Suppressor macrophage (primary cell): ENCODE data around the gene TIMM8B.
A peak's percentile ranks its signal among the peaks of the same experiment; 100 is the strongest.
"Not testable (repeated sequence)": the region's sequence is repeated elsewhere in the genome, so short reads cannot be mapped to it uniquely, and the experiment has no call there.

Source experiments
- DNase-seq, 4 experiments: peaks; one replicate each; pipeline ENCODE4 v3.0.0-alpha.2; 2020 to 2022

TIMM8B gene

DNA sequence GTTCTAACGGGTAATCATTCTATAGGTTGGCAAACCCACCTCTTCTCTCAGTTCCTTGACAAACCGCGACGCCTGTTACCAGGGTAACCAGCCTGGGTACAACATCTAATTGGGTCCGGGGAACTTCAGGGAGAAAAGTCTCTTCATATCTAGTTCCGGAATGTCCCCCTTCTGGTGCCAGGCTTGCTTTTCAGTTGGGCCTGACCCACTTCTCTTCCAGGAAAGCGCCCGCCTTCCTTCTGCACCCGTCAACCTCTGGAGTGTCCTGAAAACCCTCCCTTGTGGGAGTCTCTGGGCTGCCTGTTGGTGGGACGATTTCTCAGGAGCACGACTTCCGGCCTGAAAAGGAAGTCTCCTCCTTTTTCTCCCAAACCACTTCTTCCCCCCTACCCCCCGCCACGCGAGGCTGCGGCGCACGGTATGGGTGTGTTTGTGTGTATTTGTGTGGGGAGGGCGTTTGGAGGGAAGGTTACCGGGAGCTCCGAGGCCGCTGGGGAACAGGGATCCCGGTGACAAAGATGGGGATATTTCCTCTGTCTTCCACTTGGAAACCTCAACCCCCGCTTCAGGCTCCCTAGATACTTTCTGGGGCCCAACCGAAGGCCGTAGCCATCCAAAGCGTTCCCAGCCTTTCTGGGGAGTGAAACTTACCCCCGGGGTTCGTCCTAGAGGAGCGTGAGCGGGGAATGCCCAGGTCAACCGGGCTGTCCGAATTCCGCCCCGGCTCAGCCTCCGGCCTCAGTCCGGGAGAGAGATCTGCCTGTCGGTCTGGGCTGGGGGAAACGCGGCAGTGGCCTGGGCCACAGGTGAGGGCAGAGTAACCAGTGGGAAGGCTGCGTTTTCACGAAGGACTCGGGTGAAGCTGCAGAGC is 12.4 kb downstream of the TIMM8B start, which contains the start of the genes NKAPD1 and PIH1D2:
Gene NKAPD1, plus strand, starts transcription at position 359 of the 871 bp plus-strand sequence. CDS start 1,276 bp downstream, outside the sequence.
Gene PIH1D2, minus strand, starts transcription at position 77 of the 871 bp plus-strand sequence. CDS start 843 bp downstream, outside the sequence.
- peak; percentile 90 to 91 (median 90) for DNase-seq

DNA sequence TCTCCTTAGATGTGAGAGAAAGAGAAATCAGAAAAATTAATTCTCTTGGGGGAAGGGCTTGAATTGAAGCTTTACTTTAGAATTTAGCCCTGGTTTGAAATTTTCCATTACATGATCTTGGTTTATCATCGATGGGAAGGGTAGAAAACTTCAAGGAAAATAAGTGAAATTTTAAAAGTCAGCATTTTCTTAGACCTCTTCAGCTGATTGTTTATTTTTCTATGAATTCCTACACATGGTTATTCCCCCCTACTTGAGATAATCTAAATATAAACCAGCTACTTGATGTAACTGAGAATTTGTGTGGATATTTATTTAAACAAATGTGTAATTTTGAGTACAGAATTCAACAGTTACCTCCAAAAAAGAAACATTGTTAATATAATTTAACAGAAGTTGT is 23.6 kb downstream of the TIMM8B start:
- DNase-seq: no peak

- DNase-seq: no peak
These were observed 28.5 kb downstream of the TIMM8B start for GRCh38 chr11:112058103-112058502.

GRCh38 chr11:112057170-112057569 is 29.4 kb downstream of the TIMM8B start:
- DNase-seq: no peak

DNA sequence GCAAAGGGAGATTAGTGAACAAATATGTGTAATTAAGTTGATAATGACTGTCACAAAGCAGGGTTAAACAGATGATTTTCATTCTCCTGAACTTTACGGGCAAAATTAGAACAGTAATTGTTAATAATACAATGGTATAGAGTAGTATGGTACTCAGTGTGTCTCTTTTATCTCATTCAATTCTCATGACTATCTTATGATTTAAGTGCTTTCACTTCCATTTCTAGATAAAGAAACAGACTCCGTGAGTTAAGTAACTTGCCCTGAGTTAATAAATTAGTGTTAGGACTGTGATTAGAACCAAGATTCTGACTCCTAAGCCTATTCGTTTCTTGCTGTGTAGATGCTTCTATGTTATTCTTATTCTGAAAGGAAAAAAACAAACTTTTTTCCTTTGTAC is 34.8 kb downstream of the TIMM8B start:
- no peak for DNase-seq

DNA sequence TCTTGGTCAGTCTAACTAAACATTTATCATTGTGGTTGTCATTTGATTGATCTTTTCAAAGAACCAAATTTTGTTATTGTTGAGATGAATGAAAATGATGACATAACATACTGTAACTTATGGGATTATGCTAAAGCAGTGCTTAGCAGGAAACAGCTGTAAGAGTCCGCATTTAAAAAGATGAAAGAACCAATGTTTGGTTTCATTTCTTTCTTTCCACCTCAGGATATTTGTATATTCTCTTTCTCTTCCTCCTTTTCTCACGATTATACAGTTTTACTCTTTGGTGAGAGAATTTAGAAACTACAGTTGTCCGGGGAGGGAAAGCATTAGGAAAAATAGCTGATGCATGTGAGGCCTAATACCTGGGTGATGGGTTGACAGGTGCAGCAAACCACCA is 35.8 kb downstream of the TIMM8B start:
- peak in 2 of 4 experiments; percentile 10 to 41 for DNase-seq

DNA sequence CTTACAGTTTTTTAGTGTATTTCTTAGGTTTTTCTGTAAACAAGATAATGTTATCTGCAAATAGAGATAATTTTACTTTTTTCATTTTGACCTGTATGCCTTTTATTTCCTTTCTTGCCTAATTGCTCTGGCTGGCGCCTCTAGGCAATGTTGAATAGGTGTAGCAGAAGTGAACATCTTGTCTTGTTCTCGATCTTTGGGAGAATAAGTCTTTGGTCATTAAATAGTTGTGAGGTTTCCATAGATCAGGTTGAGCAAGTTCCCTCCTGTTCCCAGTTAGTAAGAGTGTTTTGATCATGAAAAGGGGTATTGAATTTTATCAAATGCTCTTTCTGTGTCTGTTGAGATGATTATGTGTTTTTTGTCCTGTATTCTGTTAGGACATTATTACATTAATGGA is 36.8 kb downstream of the TIMM8B start:
- DNase-seq: no peak

DNA sequence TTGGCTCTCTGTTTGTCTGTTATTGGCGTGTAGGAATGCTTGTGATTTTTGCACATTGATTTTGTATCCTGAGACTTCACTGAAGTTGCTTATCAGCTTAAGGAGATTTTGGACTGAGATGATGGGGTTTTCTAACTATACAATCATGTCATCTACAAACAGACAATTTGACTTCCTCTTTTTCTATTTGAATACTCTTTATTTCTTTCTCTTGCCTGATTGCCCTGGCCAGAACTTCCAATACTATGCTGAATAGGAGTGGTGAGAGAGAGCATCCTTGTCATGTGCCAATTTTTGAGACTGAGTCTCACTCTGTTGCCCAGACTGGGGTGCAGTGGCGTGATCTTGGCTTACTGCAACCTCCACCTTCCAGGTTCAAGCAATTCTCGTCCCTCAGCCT is 38.3 kb downstream of the TIMM8B start:
- peak in 1 of 4 experiments; percentile 19 for DNase-seq

- not testable (repeated sequence) for DNase-seq
These were observed 39.9 kb downstream of the TIMM8B start for GRCh38 chr11:112046647-112047046.

GRCh38 chr11:112044961-112045360 is 41.6 kb downstream of the TIMM8B start:
- DNase-seq: no peak

DNA sequence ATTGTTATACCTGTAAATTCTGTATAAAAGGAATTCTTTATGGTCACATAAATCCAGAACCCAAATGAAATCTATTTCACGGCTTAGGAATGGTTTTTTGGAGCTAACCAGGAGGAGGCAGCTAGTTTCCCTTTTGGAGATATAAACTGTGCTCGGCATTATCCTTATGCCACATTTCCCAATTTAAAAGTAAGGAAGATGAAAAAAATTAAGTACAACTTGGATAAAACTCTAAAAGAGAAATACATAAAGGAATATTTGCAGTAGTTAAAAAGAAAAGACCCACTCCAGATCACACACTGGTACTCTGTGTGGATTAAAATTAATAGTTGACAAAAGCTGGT is 43.6 kb downstream of the TIMM8B start:
- DNase-seq: no peak

DNA sequence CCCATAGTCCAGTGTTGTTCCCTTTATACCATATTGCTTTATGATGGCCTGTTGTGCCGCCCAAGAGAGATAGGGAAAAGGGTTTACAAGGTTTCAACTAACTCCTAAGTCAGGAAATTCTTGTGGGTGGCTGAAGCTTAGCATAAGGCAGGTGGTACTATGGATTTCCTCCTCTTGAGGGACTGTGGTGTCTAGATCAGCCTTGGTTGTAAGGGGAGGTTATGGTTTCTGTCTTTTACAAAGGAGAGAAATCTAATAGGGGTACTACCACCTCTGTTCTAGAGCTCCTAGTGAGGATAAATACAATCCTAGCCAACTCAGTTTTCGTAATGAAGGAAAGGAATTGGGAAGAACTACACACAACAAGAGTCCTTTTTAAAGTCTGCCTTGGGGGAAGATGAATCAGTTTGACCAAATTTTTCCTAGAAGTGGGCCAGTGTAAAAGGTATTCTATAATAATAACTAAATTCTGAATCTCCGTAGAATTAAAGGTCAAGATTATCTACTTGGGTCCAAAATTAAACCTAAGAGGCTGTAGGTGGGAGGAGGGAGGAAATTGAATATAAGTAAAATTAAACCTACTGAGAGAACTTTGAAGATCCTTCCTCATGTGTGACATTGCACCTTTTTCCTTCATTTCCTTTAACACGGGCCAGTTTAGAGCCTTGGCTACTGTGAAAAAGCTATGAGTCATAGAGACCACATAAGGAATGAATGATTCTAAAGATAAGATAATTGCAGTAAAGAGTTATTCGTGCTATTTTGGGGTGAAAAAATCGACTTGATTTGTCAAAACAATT is 44.2 kb downstream of the TIMM8B start:
- DNase-seq: no peak

- no peak for DNase-seq
These were observed 49.0 kb downstream of the TIMM8B start for GRCh38 chr11:112037527-112037926.
